Glomerular visceral epithelial cell (primary cell): Measurements from ENCODE around the gene MAN1A1.
A peak's percentile ranks its signal among the peaks of the same experiment; 100 is the strongest.

Experiments
- DNase-seq: peaks from one replicate; pipeline ENCODE4 v3.0.0-alpha.2; 2016; ENCODE audit errors: extremely low spot score

MAN1A1 gene

DNA sequence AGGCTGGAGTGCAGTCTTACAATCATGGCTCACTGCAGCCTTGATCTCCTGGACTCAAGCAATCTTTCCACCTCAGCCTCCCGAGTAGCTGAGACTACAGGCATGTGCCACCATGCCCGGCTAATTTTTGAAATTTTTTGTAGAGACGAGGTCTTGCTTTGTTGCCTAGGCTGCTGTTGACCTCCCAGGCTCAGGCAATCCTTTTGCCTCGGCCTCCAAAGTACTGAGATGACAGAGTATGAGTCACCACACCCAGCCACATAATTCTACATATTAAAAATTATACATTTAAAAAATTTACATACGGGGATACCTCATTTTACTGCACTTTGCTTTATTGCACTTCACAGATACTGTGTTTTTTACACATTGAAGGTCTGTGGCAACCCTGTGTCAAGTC is 115.1 kb downstream of the MAN1A1 start:
- no peak for DNase-seq

DNA sequence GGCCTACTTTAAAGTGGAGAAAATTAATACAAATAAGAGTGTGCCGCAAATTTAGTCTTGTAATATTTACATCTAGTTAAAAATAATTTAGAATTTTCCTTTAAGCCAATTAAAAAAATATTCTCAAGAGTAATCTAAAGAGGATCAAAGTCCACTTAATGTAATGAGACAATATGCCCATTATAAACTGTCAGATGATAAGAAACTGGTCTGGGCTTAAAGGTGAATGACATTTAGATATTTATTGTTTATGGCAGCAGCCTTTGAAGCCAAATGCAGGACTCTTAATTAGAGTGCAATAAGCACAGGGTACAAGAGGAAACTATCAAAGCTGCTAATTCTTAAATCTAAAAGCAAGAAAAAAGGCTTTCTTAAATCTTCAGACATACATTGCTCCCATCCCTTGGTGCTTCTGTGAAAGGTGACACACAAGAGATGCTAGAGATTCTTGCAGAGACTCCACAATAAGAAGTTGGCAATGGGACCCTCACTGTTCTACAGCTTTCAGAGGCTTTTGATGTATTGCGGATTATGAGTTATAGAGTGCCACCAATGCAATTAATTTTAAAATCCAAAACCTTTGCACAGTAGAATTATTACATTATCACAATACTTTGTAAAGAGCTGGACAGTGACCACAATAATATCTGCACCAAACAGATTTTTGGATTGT is 116.1 kb downstream of the MAN1A1 start:
- no peak for DNase-seq

DNA sequence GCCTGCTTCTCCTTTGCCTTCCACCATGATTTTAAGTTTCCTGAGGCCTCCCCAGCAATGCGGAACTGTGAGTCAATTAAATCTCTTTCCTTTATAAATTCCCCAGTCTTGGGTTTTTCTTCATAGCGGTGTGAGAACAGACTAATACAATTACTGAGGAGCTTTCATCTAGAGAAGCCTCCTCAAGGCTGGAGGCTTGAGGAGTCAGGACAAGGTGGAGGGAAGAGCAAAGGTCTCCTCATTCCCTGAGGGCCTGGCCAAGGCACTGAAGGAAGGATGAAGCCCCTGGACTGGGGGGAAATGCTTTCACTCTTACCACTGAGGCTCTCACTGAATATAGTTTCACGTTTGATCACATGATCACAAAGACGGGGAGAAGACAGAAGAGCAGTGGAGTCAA is 118.2 kb downstream of the MAN1A1 start:
- DNase-seq = no peak

DNA sequence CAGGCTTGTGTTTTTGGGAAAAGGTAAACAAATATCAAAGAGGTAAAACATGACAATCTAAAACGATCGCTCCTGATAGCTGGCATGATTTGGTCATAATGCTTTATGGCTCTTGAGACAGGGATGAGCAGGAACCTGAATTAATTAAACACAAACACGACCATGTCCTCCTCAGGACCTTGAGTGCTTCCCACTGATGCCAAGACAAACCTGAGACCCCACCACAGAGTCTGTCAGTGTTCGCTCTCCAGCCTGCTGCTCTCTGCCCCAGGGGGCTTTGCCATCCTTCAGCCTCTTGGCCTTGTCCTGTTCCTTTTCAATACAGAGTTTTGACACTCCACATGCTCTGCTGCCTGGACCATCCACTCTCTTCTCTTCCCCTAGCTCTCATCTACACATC is 119.4 kb downstream of the MAN1A1 start:
- DNase-seq = no peak

DNA sequence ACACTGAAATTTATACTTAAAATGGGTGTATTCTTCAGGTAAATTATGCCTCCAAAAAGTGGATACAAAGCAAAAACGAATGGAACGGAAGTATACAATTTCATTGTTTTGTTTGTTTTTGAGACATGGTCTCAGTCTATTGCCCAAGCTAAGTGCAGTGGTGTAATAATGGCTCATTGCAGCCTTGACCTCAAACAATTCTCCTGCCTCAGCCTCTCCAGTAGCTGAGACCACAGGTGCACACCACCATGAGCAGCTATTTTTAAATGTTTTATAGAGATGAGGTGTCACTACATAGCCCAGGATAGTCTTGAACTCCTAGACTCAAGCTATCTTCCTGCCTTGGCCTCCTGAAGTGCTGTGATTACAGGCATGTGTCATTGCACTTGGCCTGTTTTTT is 122.2 kb downstream of the MAN1A1 start:
- no peak for DNase-seq

DNA sequence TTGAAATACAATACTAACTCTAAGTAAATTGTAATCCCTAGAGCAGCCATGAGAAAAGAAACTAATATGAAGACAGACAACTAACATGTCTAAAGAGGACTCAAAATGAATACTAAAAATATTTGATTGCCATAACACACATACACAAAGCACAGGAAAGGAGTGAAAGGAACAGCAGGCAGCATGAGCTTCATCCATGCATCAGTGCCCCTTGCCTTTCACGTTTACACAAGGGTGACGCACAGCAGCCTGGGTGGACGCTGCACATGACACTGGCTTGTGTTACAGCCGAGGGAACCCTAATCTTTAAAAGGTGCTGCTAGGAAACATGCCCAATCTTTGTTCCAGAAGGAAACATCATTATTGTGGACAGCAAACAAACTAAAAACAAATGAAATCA is 123.5 kb downstream of the MAN1A1 start:
- peak; percentile 25 for DNase-seq

DNA sequence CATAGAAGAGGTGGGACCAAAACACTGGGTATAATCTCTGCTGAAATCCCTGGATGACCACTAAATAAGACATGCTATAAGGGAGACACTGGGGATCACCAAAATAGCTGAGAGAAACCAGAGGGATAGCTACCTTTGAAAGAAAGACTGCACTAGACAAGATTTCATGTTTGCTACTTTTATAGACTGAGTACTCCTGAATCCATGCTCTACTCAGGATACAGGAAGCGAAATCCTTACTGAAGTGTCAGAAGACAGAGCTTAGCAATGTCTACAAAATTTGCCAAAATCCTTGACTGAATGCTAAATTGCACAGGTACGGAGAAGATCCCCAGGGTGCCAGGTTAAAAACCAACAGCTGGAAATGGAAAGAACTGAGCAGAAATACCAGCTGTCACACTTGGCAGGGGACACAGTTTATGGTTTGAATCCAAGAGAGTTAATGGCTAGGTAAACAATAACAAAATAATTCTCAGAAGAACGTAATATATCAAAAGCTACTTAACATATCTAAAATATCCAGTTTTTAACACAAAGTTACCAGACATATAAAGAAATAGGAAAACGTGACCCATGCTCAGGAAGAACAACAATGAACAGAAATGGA is 125.4 kb downstream of the MAN1A1 start:
- DNase-seq = no peak

DNA sequence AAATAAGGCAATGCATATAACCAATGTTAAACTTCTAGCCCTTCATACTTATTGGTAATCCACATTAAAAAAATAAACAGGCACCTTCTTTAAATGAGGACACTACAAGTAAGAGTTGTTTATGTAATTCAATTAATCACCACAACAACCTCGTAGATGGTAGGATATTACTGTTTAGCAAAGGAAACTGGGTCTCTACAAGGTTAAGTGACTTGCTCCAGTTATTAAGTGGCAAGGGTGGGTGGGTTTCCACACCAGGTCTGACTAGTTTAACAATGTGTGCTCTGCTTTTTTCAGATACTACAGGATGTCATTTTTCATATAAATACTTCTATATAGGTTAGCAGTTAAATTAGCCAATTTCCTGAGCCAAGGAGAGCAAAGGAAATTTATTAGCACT is 129.1 kb downstream of the MAN1A1 start:
- no peak for DNase-seq

DNA sequence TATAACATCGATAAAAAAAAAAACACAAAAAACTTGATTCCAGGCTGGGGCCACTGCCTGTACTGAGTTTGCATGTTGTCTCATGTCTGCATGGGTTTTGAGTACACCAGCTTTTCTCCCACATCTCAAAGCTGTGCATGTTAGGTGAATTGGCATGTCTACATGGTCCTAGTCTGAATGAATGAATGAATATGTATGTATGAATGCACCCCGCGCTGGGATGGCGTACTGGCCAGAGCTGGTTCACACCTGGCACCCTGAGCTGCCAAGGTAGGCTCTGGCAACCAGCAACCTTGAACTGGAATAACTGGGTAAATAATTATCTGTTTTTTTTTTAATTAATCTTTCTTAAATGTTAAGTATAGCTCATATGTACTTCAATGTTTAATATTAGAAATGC is 131.0 kb downstream of the MAN1A1 start:
- DNase-seq = no peak

DNA sequence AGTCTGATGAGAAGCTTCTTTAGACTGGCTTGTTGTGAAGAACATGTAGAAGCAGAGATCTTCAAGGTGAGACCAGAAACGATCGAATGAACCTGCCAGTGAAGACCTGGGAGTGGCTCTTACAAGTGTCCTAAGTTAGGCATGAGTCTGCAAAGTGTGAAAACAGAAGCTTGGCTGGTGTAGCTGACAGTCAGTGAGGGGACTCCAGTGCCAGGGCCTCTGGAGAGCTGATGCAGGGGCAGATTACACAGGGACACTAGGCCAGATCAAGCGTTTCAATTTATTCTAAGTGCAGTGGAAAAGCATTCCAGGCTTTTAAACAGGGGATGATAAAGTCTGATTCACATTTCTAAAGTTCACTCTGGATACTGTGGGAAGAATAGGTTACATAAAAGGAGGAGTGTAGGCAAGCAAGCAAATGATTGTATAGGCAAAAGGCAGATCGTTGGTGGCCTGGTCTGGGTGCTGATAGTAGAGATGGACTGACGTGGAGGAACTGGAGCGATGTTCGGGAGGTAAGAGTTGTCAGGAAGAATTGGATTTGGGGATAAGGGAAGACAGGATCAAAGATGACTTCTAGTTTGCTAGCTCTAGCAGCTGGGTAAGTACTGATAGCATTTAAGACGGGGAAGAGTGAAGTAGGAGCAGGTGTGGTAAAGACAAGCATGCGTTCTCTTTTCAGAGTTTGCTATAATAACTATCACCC is 133.5 kb downstream of the MAN1A1 start:
- no peak for DNase-seq

DNA sequence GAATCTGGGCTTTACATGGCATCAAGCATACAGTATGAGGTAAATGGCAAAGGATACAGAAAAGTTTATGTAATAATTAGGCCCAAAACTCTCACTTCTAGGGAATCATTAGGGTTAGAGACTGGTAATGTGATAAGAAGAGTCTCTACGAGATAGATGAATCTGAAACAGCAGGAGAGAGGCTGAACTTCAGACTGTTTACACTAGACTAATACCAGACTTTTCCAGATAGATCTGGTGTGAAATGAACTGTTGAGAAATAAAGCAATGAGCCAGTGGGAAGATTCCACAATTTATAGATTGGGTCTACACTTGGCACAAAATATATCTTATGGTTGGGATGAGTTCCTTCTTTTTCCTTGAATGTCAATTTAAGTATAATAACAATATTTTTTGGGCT is 134.3 kb downstream of the MAN1A1 start:
- no peak for DNase-seq

DNA sequence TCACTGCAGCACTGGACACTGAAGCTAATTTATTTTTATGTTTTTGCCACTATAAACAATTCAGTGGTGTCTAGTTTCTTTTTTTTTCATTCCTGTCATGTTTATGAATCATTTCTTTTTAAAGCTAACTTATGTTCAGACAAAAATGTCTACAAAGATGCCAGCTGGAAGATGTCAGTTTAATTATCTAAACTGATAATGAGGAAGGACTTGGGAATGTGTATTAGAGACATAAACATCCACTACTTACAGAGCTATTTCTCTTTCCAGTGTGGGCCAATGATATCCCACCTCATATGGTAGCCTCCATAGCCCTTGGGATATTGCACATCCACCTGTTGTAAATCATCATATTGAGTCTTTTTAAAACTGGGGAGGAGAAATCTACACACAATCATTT is 139.0 kb downstream of the MAN1A1 start:
- no peak for DNase-seq

DNA sequence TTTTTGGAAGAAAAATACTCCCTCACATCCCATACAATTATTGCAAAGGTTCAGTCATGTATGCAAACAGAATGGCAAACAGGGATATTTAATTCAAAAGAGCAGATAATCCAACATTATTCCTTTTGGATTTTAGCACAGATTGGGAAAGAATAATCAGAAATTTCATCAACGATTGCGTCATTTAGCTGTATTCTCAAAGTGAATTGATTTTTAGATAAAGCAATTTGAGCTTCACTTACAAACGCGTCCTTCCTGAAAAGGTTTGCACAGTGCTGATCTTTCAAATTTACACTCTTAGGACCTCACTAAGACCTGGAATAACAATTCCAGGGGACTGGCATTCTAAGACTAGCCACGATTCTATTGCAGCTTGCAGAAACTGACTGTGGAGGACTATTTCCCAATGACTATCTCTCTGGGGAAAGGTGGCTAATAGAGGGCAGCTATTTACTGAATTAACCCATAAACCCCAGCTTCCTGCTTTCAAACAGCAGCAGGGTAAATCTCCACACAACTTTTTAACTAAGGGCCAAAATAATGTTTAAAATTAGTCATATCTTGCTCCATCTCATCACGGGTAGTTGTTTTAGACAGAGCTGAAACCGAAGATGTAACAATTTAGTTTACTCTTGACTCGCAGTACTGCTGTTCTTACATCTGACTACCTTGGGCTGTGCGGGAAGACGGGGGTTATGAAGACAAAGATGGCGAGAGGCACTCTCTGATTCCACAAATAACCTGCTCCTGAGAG is 139.9 kb downstream of the MAN1A1 start:
- no peak for DNase-seq

DNA sequence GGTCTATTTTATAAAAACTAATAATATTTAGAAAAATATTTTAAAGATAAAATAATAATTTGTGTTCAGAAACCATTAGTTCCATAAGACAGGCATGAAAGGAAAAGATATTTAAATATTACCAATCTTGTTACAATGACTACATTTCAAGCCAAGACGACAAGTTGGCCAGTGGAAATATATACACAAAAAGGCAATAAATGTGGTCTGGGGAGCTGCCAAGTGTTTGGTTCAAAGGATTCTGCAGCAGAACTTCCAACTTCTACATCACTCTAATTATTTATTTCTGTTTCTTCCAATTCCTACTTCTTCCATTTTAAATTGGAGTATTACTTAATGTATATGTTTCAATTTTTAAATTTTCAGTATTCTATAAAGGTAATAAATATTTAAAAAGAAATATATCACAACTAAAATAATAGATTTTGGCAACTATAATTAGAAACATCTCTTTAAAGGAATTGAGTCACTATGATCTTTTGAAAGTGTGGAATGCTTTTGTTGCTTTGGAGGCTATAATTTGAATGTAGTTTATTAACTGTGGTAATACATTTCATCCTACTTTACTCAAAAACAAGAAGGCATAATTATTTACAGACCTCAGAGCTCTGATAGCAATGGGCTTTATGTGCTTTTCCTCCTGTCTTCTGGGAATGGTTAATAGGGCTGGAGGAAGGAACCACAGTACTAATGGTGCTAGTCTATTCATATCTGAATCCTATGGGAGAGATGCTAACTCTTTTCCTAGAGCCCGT is 141.4 kb downstream of the MAN1A1 start:
- peak; percentile 10 for DNase-seq

DNA sequence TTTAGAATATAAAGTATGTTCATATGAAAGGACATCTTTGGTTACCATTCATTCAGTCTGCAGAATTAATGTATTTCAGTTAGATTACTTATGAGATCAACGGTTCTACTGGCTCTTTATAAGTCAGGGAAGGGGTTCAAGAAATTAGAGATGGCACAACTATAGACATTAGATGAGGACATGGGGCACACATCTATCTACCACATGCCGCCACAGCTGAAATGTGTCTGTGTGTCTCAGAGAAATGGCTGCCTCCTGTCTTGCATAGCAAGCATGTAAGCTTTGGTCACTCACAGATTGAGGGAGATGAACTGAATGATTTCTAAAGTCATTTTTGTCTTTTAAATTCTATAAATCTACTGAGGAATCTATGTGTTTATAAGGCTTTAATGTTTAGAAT is 142.2 kb downstream of the MAN1A1 start:
- no peak for DNase-seq

DNA sequence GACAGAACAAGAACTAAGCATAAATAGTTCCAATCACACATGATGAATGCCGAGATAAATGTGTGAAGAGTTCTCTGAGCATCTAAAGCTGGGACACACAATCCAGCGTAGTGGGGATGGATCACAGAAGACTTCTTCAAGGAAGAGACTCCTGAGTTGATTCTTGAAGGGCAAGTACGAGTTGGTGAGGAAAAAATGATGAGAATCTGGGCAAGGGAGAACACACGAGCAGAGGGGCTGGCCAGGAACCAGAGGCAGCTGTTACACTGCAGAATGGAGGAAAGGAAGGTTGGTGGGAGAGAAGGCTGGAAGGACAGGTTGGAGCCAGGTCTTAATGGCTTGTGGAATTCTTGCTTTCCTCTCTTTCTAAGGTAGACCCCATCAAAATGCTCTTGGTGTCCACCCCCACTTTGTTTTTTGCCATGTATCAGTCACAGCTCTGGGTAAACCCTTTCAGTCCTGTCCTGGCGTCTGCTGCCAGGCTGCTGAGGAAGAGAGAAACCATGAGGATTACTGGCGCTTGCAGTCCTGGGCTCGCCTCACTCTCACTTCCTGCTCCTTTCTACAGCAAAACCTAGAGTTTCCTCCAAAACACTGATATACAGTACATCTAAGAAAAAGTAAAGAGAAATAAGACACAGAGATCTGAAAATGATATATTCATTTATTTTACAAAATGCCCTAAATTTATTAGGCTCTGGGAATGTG is 143.5 kb downstream of the MAN1A1 start:
- DNase-seq = no peak

DNA sequence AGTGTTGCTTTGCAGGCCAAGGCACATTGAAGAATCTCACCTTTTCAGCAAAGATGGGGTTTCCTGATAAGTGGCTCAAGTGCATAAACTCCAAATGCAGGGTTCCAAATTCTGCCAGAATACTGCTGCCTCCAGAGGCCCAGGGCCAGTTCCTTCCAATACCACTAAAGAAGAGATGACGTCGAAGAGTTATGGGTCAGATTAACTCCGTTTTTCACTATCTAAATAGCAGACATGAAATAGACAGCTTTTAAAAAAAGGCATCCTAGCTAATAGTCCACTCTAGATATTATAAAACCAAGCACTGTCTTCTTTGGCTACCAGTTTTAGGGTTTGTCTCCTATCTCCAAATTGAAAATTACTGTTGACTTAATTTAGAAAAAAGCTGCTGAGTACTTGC is 144.8 kb downstream of the MAN1A1 start:
- DNase-seq = no peak

DNA sequence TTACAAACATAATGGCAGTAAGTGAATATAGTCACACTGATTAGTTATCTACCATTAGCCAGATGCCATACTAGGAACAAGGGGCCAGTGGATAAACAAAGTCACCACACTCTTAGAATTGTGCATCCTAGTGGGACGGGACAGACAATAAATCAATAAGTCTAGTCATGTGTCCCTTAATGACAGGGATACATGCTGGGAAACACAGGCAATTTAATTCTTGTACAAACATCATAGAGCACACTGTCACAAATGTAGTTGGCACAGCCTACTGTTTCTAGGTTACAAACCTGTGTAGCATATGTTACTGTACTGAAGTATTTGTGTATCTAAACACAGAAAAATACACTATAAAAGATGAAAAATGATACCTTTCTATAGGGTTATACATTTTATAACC is 148.1 kb downstream of the MAN1A1 start:
- no peak for DNase-seq

DNA sequence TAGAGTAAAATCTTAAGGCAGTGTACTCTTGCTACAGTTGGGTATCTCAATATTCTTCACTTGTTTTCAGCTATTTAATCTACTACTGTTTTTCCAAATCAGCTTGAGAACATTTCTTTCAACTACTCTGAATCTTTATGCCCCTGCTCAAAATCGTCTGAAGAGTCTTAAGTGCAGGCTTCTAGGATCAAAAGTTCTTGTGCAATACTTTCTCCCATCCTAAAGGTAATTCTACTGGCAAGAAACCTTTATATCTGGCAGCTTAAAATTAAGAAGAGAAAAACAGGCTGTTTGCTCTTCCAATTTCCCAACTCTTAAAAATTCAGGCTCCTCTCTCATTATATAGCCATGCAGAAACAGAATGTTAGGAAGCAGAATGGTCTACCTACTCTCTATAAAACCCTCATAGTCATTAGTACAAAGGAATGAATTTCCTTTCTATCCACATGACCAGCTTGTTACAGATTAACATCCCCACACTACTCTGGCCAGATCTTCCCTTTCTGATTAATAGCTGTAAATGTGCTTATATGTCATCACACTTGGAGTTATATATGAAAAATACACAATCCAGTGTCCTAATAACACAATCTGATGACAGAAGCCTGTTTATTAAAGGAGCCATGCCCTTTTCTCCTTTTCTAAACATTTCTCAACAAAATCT is 148.9 kb downstream of the MAN1A1 start:
- peak; percentile 32 for DNase-seq

DNA sequence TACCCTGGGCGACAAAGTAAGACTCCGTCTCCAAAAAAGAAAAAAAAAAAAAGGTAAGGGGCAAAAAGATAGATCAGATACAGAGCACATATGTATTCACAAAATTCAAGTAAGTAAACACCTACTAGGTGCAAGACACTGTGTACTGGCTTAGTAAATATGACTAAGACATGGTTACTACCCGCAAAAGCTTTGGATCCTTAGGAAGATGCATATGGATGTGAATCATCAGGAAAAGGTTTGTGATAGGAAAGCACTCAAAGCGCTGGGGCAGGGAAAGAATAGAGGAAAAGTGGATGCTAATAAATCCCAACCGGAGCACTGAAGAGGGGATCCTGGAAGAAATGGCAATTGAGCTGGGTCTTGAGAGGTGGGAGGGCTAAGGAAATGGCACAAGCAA is 152.3 kb downstream of the MAN1A1 start:
- no peak for DNase-seq

DNA sequence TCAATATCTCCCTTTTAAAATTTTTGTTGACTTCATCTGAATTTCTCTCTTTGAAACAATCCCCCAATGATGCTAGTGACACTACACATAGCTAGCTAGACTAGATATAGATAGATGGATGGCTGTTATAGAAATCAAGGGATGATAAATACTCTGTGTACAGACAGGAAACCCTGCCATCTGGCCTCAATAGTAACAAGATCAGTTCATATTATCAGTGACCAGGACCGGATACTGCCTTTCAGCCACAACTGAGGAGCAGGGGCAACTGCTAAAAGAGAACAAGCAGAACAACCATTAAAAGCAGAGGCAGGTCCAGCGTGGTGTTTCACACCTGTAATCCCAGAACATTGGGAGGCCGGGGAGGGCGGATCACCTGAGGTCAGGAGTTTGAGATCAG is 152.8 kb downstream of the MAN1A1 start:
- no peak for DNase-seq
